HEK293 (cell line): ENCODE data around the gene EIF4E1B.

Experiments used
- FEZF1 ChIP-seq: fragments of 450-650 bp; formaldehyde crosslinking; IDR thresholded peaks from 2 replicates; pipeline ENCODE4 v1.5.1; 2016; ENCODE audit warnings: missing biosample characterization, missing genetic modification characterization
- GLIS2 ChIP-seq: fragments of 450-650 bp; formaldehyde crosslinking; IDR thresholded peaks from 2 replicates; pipeline ENCODE4 v1.5.1; 2016; ENCODE audit warnings: missing biosample characterization, missing genetic modification characterization
- HOXD13 ChIP-seq: sonication (generic); formaldehyde crosslinking; IDR thresholded peaks from 2 replicates; pipeline ENCODE4 v1.8.0; 2022; ENCODE audit warnings: missing genetic modification reagents, borderline replicate concordance
- IKZF3 ChIP-seq: fragments of 450-650 bp; IDR thresholded peaks from 2 replicates; pipeline ENCODE4 v1.5.0; 2018; ENCODE audit warnings: missing biosample characterization, mild to moderate bottlenecking, missing genetic modification characterization, moderate library complexity
- OVOL3 ChIP-seq: fragments of 450-650 bp; formaldehyde crosslinking; IDR thresholded peaks from 2 replicates; pipeline ENCODE4 v1.5.1; 2016; ENCODE audit warnings: missing biosample characterization, missing genetic modification characterization
- RBAK ChIP-seq: fragments of 450-650 bp; formaldehyde crosslinking; IDR thresholded peaks from 2 replicates; pipeline ENCODE4 v1.5.1; 2016; ENCODE audit warnings: missing biosample characterization, missing genetic modification characterization
- REPIN1 ChIP-seq: fragments of 450-650 bp; formaldehyde crosslinking; IDR thresholded peaks from 2 replicates; pipeline ENCODE4 v1.5.1; 2017; ENCODE audit warnings: missing biosample characterization, missing genetic modification characterization, low read depth
- SCRT2 ChIP-seq: fragments of 450-650 bp; formaldehyde crosslinking; IDR thresholded peaks from 2 replicates; pipeline ENCODE4 v1.5.1; 2016; ENCODE audit warnings: missing biosample characterization, missing genetic modification characterization
- TRIM28 ChIP-seq: IDR thresholded peaks from 2 replicates; pipeline ENCODE4 v1.6.1; 2011; ENCODE audit warnings: low read length, control low read depth, borderline replicate concordance
- YY1 ChIP-seq: fragments of 450-650 bp; formaldehyde crosslinking; IDR thresholded peaks from 2 replicates; pipeline ENCODE4 v1.5.1; 2018; ENCODE audit warnings: missing biosample characterization, missing genetic modification characterization
- ZFP41 ChIP-seq: fragments of 450-650 bp; formaldehyde crosslinking; IDR thresholded peaks from 2 replicates; pipeline ENCODE4 v1.5.1; 2016; ENCODE audit warnings: missing biosample characterization, missing genetic modification characterization, borderline replicate concordance
- ZNF112 ChIP-seq: fragments of 450-650 bp; formaldehyde crosslinking; IDR thresholded peaks from 2 replicates; pipeline ENCODE4 v1.5.0; 2017; ENCODE audit warnings: missing biosample characterization, missing genetic modification characterization
- ZNF292 ChIP-seq: fragments of 450-650 bp; formaldehyde crosslinking; IDR thresholded peaks from 2 replicates; pipeline ENCODE4 v1.5.1; 2016; ENCODE audit warnings: low read depth, missing biosample characterization, missing genetic modification characterization, borderline replicate concordance
- ZNF391 ChIP-seq: fragments of 450-650 bp; formaldehyde crosslinking; IDR thresholded peaks from 2 replicates; pipeline ENCODE4 v1.5.1; 2016; ENCODE audit warnings: low read depth, missing biosample characterization, missing genetic modification characterization, borderline replicate concordance
- ZNF48 ChIP-seq: fragments of 450-650 bp; formaldehyde crosslinking; IDR thresholded peaks from 2 replicates; pipeline ENCODE4 v1.5.1; 2016; ENCODE audit warnings: missing biosample characterization, missing genetic modification characterization
- ZNF624 ChIP-seq: fragments of 450-650 bp; formaldehyde crosslinking; IDR thresholded peaks from 2 replicates; pipeline ENCODE4 v1.5.1; 2017; ENCODE audit warnings: missing biosample characterization, missing genetic modification characterization
- ZNF658 ChIP-seq: fragments of 450-650 bp; formaldehyde crosslinking; IDR thresholded peaks from 2 replicates; pipeline ENCODE4; 2016; ENCODE audit warnings: missing biosample characterization, missing genetic modification characterization
- ZNF664 ChIP-seq: fragments of 450-650 bp; formaldehyde crosslinking; IDR thresholded peaks from 2 replicates; pipeline ENCODE4 v1.5.1; 2016; ENCODE audit warnings: missing biosample characterization, missing genetic modification characterization
- ZNF670 ChIP-seq: fragments of 450-650 bp; formaldehyde crosslinking; IDR thresholded peaks from 2 replicates; pipeline ENCODE4 v1.5.1; 2016; ENCODE audit warnings: missing biosample characterization, missing genetic modification characterization, low read depth
- TF ChIP-seq, protein P1 (sequence below): fragments of 450-650 bp; formaldehyde crosslinking; IDR thresholded peaks from 2 replicates; pipeline ENCODE4 v1.5.1; 2016; ENCODE audit warnings: missing biosample characterization, missing genetic modification characterization
- TF ChIP-seq, protein P2 (sequence below): fragments of 450-650 bp; formaldehyde crosslinking; IDR thresholded peaks from 2 replicates; pipeline ENCODE4 v1.5.1; 2017; ENCODE audit warnings: missing biosample characterization, missing genetic modification characterization
- TF ChIP-seq, protein P3 (sequence below): fragments of 450-650 bp; formaldehyde crosslinking; IDR thresholded peaks from 2 replicates; pipeline ENCODE4 v1.5.0; 2017; ENCODE audit warnings: missing biosample characterization, missing genetic modification characterization, borderline replicate concordance
- TF ChIP-seq, protein P4 (sequence below): fragments of 450-650 bp; formaldehyde crosslinking; IDR thresholded peaks from 2 replicates; pipeline ENCODE4 v1.5.1; 2016; ENCODE audit warnings: missing biosample characterization, missing genetic modification characterization, borderline replicate concordance
- TF ChIP-seq, protein P5 (sequence below): fragments of 450-650 bp; formaldehyde crosslinking; IDR thresholded peaks from 2 replicates; pipeline ENCODE4 v1.5.1; 2016; ENCODE audit warnings: missing biosample characterization, missing genetic modification characterization
- TF ChIP-seq, protein P6 (sequence below): fragments of 450-650 bp; formaldehyde crosslinking; IDR thresholded peaks from 2 replicates; pipeline ENCODE4 v1.5.1; 2016; ENCODE audit warnings: missing biosample characterization, missing genetic modification characterization

The EIF4E1B gene

DNA sequence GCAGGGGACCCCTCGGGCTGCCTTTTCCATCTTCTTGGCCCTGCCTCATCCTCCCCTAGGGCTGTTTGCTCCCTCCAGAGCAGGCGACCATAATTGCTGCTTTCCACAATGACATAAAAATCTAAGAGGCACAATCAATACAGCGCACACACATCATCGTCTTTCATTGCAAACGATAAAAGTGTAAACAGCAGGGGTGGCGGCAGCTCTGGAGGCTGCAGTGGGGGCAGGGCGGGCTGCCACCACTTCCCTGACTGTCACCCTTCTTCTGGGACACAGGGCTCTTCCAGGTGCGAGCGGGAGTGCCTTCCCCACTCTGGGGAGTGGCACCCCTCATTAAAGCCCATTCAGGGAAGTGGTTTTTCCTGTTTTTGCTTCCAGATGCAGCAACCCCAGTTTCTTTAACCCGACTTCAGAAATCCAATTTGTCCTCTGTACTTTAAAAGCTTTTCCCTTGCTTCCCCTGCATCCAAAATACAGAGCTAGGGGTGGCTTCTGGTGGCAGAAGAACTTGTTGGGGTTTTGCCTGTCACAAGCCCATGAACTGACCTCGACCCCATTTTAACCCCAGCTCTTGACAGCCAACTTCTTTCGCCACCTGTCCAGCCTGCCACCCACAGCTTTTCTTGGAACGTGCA is 62.5 kb downstream of the EIF4E1B start (continued):
- TF ChIP-seq, protein P1, sequence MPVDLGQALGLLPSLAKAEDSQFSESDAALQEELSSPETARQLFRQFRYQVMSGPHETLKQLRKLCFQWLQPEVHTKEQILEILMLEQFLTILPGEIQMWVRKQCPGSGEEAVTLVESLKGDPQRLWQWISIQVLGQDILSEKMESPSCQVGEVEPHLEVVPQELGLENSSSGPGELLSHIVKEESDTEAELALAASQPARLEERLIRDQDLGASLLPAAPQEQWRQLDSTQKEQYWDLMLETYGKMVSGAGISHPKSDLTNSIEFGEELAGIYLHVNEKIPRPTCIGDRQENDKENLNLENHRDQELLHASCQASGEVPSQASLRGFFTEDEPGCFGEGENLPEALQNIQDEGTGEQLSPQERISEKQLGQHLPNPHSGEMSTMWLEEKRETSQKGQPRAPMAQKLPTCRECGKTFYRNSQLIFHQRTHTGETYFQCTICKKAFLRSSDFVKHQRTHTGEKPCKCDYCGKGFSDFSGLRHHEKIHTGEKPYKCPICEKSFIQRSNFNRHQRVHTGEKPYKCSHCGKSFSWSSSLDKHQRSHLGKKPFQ (tag by site-specific recombination), result peak; percentile 59; the same call in 1 of the 2 replicates
- no peak for TF ChIP-seq ZFP41 (tag by site-specific recombination)
- TF ChIP-seq OVOL3, result peak; percentile 75; the same call in 1 of the 2 replicates
- no peak for TF ChIP-seq REPIN1
- 0 out of 2 replicates have a peak, but pooled peaks have one; percentile 34 for TF ChIP-seq TRIM28
- no peak for TF ChIP-seq SCRT2
- TF ChIP-seq, protein P2, sequence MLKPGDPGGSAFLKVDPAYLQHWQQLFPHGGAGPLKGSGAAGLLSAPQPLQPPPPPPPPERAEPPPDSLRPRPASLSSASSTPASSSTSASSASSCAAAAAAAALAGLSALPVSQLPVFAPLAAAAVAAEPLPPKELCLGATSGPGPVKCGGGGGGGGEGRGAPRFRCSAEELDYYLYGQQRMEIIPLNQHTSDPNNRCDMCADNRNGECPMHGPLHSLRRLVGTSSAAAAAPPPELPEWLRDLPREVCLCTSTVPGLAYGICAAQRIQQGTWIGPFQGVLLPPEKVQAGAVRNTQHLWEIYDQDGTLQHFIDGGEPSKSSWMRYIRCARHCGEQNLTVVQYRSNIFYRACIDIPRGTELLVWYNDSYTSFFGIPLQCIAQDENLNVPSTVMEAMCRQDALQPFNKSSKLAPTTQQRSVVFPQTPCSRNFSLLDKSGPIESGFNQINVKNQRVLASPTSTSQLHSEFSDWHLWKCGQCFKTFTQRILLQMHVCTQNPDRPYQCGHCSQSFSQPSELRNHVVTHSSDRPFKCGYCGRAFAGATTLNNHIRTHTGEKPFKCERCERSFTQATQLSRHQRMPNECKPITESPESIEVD, result peak; percentile 72
- no peak for TF ChIP-seq HOXD13 (CRISPR knock-in tag)
- TF ChIP-seq ZNF292 (tag by site-specific recombination), result no peak
- TF ChIP-seq ZNF391 (tag by site-specific recombination), result peak; percentile 52; the same call in 1 of the 2 replicates
- TF ChIP-seq FEZF1, result peak; percentile 79
- peak; percentile 70 for TF ChIP-seq GLIS2 (tag by site-specific recombination)
- no peak for TF ChIP-seq RBAK
- TF ChIP-seq, protein P3, sequence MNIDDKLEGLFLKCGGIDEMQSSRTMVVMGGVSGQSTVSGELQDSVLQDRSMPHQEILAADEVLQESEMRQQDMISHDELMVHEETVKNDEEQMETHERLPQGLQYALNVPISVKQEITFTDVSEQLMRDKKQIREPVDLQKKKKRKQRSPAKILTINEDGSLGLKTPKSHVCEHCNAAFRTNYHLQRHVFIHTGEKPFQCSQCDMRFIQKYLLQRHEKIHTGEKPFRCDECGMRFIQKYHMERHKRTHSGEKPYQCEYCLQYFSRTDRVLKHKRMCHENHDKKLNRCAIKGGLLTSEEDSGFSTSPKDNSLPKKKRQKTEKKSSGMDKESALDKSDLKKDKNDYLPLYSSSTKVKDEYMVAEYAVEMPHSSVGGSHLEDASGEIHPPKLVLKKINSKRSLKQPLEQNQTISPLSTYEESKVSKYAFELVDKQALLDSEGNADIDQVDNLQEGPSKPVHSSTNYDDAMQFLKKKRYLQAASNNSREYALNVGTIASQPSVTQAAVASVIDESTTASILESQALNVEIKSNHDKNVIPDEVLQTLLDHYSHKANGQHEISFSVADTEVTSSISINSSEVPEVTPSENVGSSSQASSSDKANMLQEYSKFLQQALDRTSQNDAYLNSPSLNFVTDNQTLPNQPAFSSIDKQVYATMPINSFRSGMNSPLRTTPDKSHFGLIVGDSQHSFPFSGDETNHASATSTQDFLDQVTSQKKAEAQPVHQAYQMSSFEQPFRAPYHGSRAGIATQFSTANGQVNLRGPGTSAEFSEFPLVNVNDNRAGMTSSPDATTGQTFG, result no peak
- peak; percentile 82 for TF ChIP-seq IKZF3 (tag by site-specific recombination)
- TF ChIP-seq, protein P4, sequence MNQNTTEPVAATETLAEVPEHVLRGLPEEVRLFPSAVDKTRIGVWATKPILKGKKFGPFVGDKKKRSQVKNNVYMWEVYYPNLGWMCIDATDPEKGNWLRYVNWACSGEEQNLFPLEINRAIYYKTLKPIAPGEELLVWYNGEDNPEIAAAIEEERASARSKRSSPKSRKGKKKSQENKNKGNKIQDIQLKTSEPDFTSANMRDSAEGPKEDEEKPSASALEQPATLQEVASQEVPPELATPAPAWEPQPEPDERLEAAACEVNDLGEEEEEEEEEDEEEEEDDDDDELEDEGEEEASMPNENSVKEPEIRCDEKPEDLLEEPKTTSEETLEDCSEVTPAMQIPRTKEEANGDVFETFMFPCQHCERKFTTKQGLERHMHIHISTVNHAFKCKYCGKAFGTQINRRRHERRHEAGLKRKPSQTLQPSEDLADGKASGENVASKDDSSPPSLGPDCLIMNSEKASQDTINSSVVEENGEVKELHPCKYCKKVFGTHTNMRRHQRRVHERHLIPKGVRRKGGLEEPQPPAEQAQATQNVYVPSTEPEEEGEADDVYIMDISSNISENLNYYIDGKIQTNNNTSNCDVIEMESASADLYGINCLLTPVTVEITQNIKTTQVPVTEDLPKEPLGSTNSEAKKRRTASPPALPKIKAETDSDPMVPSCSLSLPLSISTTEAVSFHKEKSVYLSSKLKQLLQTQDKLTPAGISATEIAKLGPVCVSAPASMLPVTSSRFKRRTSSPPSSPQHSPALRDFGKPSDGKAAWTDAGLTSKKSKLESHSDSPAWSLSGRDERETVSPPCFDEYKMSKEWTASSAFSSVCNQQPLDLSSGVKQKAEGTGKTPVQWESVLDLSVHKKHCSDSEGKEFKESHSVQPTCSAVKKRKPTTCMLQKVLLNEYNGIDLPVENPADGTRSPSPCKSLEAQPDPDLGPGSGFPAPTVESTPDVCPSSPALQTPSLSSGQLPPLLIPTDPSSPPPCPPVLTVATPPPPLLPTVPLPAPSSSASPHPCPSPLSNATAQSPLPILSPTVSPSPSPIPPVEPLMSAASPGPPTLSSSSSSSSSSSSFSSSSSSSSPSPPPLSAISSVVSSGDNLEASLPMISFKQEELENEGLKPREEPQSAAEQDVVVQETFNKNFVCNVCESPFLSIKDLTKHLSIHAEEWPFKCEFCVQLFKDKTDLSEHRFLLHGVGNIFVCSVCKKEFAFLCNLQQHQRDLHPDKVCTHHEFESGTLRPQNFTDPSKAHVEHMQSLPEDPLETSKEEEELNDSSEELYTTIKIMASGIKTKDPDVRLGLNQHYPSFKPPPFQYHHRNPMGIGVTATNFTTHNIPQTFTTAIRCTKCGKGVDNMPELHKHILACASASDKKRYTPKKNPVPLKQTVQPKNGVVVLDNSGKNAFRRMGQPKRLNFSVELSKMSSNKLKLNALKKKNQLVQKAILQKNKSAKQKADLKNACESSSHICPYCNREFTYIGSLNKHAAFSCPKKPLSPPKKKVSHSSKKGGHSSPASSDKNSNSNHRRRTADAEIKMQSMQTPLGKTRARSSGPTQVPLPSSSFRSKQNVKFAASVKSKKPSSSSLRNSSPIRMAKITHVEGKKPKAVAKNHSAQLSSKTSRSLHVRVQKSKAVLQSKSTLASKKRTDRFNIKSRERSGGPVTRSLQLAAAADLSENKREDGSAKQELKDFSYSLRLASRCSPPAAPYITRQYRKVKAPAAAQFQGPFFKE (tag by site-specific recombination), result no peak
- TF ChIP-seq ZNF670 (tag by site-specific recombination), result no peak
- TF ChIP-seq ZNF48 (tag by site-specific recombination), result no peak
- TF ChIP-seq ZNF112 (tag by site-specific recombination), result no peak
- no peak for TF ChIP-seq ZNF658 (tag by site-specific recombination)
- TF ChIP-seq, protein P5, sequence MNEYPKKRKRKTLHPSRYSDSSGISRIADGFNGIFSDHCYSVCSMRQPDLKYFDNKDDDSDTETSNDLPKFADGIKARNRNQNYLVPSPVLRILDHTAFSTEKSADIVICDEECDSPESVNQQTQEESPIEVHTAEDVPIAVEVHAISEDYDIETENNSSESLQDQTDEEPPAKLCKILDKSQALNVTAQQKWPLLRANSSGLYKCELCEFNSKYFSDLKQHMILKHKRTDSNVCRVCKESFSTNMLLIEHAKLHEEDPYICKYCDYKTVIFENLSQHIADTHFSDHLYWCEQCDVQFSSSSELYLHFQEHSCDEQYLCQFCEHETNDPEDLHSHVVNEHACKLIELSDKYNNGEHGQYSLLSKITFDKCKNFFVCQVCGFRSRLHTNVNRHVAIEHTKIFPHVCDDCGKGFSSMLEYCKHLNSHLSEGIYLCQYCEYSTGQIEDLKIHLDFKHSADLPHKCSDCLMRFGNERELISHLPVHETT (tag by site-specific recombination), result 0 out of 2 replicates have a peak, but pooled peaks have one; percentile 54
- no peak for TF ChIP-seq ZNF624 (tag by site-specific recombination)
- TF ChIP-seq, protein P6, sequence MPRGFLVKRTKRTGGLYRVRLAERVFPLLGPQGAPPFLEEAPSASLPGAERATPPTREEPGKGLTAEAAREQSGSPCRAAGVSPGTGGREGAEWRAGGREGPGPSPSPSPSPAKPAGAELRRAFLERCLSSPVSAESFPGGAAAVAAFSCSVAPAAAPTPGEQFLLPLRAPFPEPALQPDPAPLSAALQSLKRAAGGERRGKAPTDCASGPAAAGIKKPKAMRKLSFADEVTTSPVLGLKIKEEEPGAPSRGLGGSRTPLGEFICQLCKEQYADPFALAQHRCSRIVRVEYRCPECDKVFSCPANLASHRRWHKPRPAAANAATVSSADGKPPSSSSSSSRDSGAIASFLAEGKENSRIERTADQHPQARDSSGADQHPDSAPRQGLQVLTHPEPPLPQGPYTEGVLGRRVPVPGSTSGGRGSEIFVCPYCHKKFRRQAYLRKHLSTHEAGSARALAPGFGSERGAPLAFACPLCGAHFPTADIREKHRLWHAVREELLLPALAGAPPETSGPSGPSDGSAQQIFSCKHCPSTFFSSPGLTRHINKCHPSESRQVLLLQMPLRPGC, result peak; percentile 90
- no peak for TF ChIP-seq ZNF664
- TF ChIP-seq YY1 (tag by site-specific recombination), result no peak
